Astrocyte of the cerebellum (primary cell): ENCODE data around the gene CHD2.

Experiments
- DNase-seq: peaks from one replicate; pipeline ENCODE4 v3.0.0-alpha.2; 2011; ENCODE audit warnings: low read depth
- H3K4me3 ChIP-seq: 2 replicates; pipeline ENCODE4 v1.5.1; 2011; ENCODE audit warnings: mild to moderate bottlenecking, low read depth, low read length, moderate library complexity
- CTCF ChIP-seq: IDR thresholded peaks from 2 replicates; pipeline ENCODE4 v1.5.1; 2012; ENCODE audit warnings: low read length, low read depth, moderate library complexity, mild to moderate bottlenecking; ENCODE audit errors: missing control alignments
- in situ Hi-C: cut with HindIII; loops from 2 replicates; pipeline ENCODE4 v1.10.0; 2017; ENCODE audit warnings: low sequenced_read_pairs

Gene CHD2

GRCh38 chr15:93066834-93067648, 166.9 kb downstream of the CHD2 start:
- no peak overlapping the region for H3K4me3 ChIP-seq
- in situ Hi-C loops = no loop called here
- no peak for DNase-seq
- no peak for TF ChIP-seq CTCF

- TF ChIP-seq CTCF = no peak
- DNase-seq = no peak
- in situ Hi-C loops = no loop called here
- H3K4me3 ChIP-seq = no peak overlapping the region
These were observed 167.5 kb downstream of the CHD2 start for GRCh38 chr15:93067649-93068085.

- no peak for TF ChIP-seq CTCF
- no peak overlapping the region for H3K4me3 ChIP-seq
- in situ Hi-C loops = no loop called here
- DNase-seq = no peak
These were observed 168.6 kb downstream of the CHD2 start for GRCh38 chr15:93068581-93069199.

GRCh38 chr15:93070132-93070531, 170.0 kb downstream of the CHD2 start:
- in situ Hi-C loops = no loop called here
- no peak for TF ChIP-seq CTCF
- no peak for DNase-seq
- no peak overlapping the region for H3K4me3 ChIP-seq

- H3K4me3 ChIP-seq = peak overlapping the region; percentile 75
- in situ Hi-C loops = no loop called here
- DNase-seq = no peak
- TF ChIP-seq CTCF = no peak
These were observed 170.6 kb downstream of the CHD2 start for GRCh38 chr15:93070551-93071296.

GRCh38 chr15:93071469-93071936, 171.4 kb downstream of the CHD2 start:
- H3K4me3 ChIP-seq = peak overlapping the region; percentile 75
- in situ Hi-C loops = no loop called here
- TF ChIP-seq CTCF = no peak
- DNase-seq = no peak
